Measurements from ENCODE around the gene SEBOX. TPM values are rescaled to one million over a fixed set of nuclear protein-coding genes. Genes with fewer than 3 reads are reported as not detected.

SEBOX gene
- total and polyA plus RNA-seq, 11 donors, result not detected

- intact Hi-C loops (cut with DNase I), result loop anchor here in 3 of 10 donors (1.0 to 10.0 kb wide), 2 partner anchors 16 to 55 kb away; partner anchors contain the start of genes IFT20 (in 2 of the 3), TNFAIP1 (in 2 of the 3), SARM1 (in 1 of the 3) and VTN (in 1 of the 3)
- Histone ChIP-seq H3K36me3 (no peaks in the 10 kb centered on the region), H3K9me3 (no peaks in the 10 kb centered on the region), H3K4me1 (peaks cover 0 to 22% (median 15%) of the 10 kb centered on the region in 12 donors), H3K27ac (peak overlapping the region in 5 of 12 donors; percentile 9 to 65 (median 56)), H3K27me3 (no peaks in the 10 kb centered on the region), H3K4me3 (peak overlapping the region; percentile 28 to 82 (median 64))
- WGBS, 4 donors, result 2 to 5% (median 3%) methylated on average over 7 of the region's 7 CpGs
- DNase-seq, result no peak
- no peak for TF ChIP-seq POLR2A (IDR thresholded peaks at IDR 0.05)
- TF ChIP-seq, protein P1, sequence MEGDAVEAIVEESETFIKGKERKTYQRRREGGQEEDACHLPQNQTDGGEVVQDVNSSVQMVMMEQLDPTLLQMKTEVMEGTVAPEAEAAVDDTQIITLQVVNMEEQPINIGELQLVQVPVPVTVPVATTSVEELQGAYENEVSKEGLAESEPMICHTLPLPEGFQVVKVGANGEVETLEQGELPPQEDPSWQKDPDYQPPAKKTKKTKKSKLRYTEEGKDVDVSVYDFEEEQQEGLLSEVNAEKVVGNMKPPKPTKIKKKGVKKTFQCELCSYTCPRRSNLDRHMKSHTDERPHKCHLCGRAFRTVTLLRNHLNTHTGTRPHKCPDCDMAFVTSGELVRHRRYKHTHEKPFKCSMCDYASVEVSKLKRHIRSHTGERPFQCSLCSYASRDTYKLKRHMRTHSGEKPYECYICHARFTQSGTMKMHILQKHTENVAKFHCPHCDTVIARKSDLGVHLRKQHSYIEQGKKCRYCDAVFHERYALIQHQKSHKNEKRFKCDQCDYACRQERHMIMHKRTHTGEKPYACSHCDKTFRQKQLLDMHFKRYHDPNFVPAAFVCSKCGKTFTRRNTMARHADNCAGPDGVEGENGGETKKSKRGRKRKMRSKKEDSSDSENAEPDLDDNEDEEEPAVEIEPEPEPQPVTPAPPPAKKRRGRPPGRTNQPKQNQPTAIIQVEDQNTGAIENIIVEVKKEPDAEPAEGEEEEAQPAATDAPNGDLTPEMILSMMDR (IDR thresholded peaks at IDR 0.05), result no peak
- no peak for ATAC-seq
Measured at GRCh38 chr17:28319598-28319935, 45.4 kb downstream of the SEBOX start.

- no peaks in the 10 kb centered on the region for H3K9me3 ChIP-seq
- H3K36me3 ChIP-seq, result no peaks in the 10 kb centered on the region
- peak; percentile 96 to 98 (median 97) for DNase-seq
- intact Hi-C loops (cut with DNase I), result loop anchor here in 3 of 10 donors (1.0 to 10.0 kb wide), 2 partner anchors 16 to 56 kb away; partner anchors contain the start of genes IFT20 (in 2 of the 3), TNFAIP1 (in 2 of the 3), SARM1 (in 1 of the 3) and VTN (in 1 of the 3)
- TF ChIP-seq POLR2A (IDR thresholded peaks at IDR 0.05), result no peak
- TF ChIP-seq, protein P1 (IDR thresholded peaks at IDR 0.05), result peak in 5 of 12 donors; percentile 12 to 41 (median 22)
- ATAC-seq, result peak; percentile 99 to 100 (median 100)
- peak within 1 kb of the TSS in 6 of 12 donors; percentile 9 to 65 (median 40) for H3K27ac ChIP-seq
- WGBS, 4 donors, result 0 to 1% (median 0%) methylated on average over 47 to 72 of the region's 72 CpGs
- H3K27me3 ChIP-seq, result no peaks in the 10 kb centered on the region
- peaks cover 0 to 22% (median 15%) of the 10 kb centered on the region in 12 donors for H3K4me1 ChIP-seq
- peak within 1 kb of the TSS; percentile 28 to 82 (median 64) for H3K4me3 ChIP-seq
Measured at GRCh38 chr17:28318759-28319597, 46.0 kb downstream of the SEBOX start, which contains the start of gene TMEM97. TSS of gene TMEM97 (plus strand) at chr17:28319200. CDS start at chr17:28319240, 40 bp downstream.

DNA sequence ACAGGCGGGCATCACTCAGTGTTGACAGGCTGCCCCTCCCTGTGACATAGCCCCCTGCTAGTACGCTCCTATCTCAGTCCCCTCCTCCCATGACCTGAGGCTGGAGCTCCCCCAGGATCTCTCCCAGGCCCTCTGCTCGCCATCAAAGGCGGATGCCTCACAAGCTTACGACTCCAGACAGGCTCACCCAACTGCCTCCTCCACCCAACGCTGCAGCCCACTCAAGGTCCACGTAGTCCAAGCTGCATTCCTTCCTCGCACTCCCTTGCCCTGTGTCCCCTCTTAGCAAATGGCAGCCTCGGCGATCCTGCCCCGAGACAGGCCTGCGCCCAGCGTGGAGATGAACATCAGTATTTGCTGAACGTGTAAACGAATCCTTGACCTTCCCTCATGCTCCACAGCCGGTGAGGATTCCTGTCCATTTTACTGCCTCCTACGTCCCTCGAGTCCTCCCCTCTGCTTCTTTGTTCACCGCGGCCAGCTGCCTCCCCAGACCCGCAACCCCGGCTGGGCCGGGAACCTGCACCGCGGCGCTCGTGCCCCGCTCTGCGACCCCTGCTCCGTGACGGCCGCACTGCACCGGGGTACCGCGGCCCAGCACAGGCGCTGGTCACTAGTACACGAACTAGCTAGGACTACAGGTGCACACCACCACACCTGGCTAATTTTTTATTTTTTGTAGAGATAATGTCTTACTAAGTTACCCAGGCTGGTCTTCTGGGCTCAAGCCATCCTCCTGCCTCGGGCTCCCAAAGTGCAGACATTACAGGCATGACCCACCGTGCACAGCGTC is 46.8 kb downstream of the SEBOX start:
- Histone ChIP-seq H3K36me3 (no peaks in the 10 kb centered on the region), H3K27ac (peak overlapping the region in 3 of 12 donors; percentile 16 to 63 (median 56)), H3K4me1 (peaks cover 0 to 22% (median 15%) of the 10 kb centered on the region in 12 donors), H3K27me3 (no peaks in the 10 kb centered on the region), H3K4me3 (peak overlapping the region; percentile 19 to 82 (median 64)), H3K9me3 (no peaks in the 10 kb centered on the region)
- no peak for TF ChIP-seq POLR2A (IDR thresholded peaks at IDR 0.05)
- TF ChIP-seq, protein P1 (IDR thresholded peaks at IDR 0.05), result no peak
- ATAC-seq (peak in 1 of 4 donors; percentile 4), DNase-seq (no peak)
- WGBS, 4 donors, result 11 to 15% (median 12%) methylated on average over 39 to 40 of the region's 40 CpGs
- intact Hi-C loops (cut with DNase I), result loop anchor here in 1 of 10 donors (10.0 kb wide), 1 partner anchor 57 kb away; the partner anchor contains the start of genes SARM1 and VTN

Data from heart left ventricle (tissue), 16 donors.